HS-5 (cell line): ENCODE results near the gene MAN1C1.
"Not testable (repeated sequence)": the region's sequence is repeated elsewhere in the genome, so short reads cannot be mapped to it uniquely, and the experiment has no call there.

Experiments
- DNase-seq: peaks from one replicate; pipeline ENCODE4 v3.0.0-alpha.2; 2012; ENCODE audit warnings: low read depth

MAN1C1 gene

GRCh38 chr1:25634896-25635295, 18.3 kb downstream of the MAN1C1 start:
- no peak for DNase-seq

GRCh38 chr1:25636141-25636540, 19.6 kb downstream of the MAN1C1 start:
- DNase-seq, result not testable (repeated sequence)

- no peak for DNase-seq
These were observed 24.2 kb downstream of the MAN1C1 start for GRCh38 chr1:25640646-25641328.

GRCh38 chr1:25641329-25641725, 24.7 kb downstream of the MAN1C1 start:
- DNase-seq, result no peak

- DNase-seq, result peak; percentile 18
These were observed 25.5 kb downstream of the MAN1C1 start for GRCh38 chr1:25641931-25642573.

- no peak for DNase-seq
These were observed 26.1 kb downstream of the MAN1C1 start for GRCh38 chr1:25642574-25643108.

- DNase-seq, result no peak
These were observed 27.3 kb downstream of the MAN1C1 start for GRCh38 chr1:25643929-25644328.

GRCh38 chr1:25644962-25645361, 28.4 kb downstream of the MAN1C1 start:
- DNase-seq, result no peak

- no peak for DNase-seq
These were observed 29.2 kb downstream of the MAN1C1 start for GRCh38 chr1:25645637-25646400.

- DNase-seq, result no peak
These were observed 30.5 kb downstream of the MAN1C1 start for GRCh38 chr1:25647106-25647505.

- no peak for DNase-seq
These were observed 31.3 kb downstream of the MAN1C1 start for GRCh38 chr1:25647863-25648262.

- DNase-seq, result no peak
These were observed 32.3 kb downstream of the MAN1C1 start for GRCh38 chr1:25648681-25649440.

- DNase-seq, result no peak
These were observed 33.1 kb downstream of the MAN1C1 start for GRCh38 chr1:25649505-25650288.

- DNase-seq, result no peak
These were observed 33.6 kb downstream of the MAN1C1 start for GRCh38 chr1:25650289-25650576.

- DNase-seq, result no peak
These were observed 34.5 kb downstream of the MAN1C1 start for GRCh38 chr1:25651036-25651640.

- no peak for DNase-seq
These were observed 35.5 kb downstream of the MAN1C1 start for GRCh38 chr1:25651824-25652741.

- DNase-seq, result no peak
These were observed 37.0 kb downstream of the MAN1C1 start for GRCh38 chr1:25653558-25653957.

- no peak for DNase-seq
These were observed 37.6 kb downstream of the MAN1C1 start for GRCh38 chr1:25654109-25654660.

GRCh38 chr1:25657121-25657882, 40.7 kb downstream of the MAN1C1 start:
- DNase-seq, result no peak
